NCI-H2029 treated with DMSO at 0.1 percent for 48 hours (cell line): ENCODE measurements around the gene OR5P2.
"Not testable (repeated sequence)": the region's sequence is repeated elsewhere in the genome, so short reads cannot be mapped to it uniquely, and the experiment has no call there.

Experiments
- DNase-seq: peaks from one replicate; lab custom pipeline; 2025; lab: John Stamatoyannopoulos, UW

Gene OR5P2

GRCh38 chr11:7796842-7797241 is at the start of gene OR5P2:
TSS of gene OR5P2 (minus strand) at chr11:7796942. CDS start at chr11:7796942, 0 bp downstream.
- DNase-seq, result no peak

GRCh38 chr11:7846003-7846402 is 49.3 kb upstream of the OR5P2 start:
- DNase-seq, result no peak

DNA sequence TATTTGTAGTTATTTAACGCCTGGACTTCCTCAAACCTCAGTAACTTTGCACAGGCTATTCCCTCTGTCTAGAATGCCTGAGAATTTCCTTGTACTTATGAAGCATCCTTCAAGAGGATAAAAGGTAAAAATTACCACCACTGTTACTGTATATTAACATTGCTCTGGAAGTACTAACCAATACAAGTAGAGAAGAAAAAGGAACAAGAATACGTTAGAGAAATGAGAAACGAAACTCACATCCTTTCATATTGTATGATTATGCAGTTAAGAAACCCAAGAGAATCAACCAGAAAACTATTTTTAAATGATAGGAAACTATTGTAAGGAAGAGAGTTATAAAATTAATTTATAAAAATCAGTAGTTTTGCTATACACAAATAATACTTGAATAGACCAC is 48.2 kb upstream of the OR5P2 start:
- DNase-seq, result no peak

DNA sequence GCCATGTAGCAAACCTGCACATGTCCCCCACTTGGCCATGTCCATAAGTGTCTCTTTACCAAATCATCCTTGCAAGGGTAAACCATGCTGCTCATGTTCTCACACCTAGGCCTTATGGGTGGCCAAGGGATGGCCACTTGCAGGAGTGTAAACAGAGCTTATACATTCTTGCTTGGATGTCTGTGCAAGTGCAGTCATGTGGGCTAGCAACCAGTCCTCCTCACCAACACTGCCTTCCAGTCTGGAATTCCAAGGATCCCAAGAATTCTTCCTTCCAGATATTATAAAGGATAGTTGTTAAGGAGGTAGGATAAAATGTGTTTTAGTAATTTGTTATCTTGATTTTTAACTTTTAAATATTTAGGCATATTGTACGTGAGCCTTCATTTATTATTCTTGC is 47.8 kb upstream of the OR5P2 start:
- DNase-seq, result no peak

DNA sequence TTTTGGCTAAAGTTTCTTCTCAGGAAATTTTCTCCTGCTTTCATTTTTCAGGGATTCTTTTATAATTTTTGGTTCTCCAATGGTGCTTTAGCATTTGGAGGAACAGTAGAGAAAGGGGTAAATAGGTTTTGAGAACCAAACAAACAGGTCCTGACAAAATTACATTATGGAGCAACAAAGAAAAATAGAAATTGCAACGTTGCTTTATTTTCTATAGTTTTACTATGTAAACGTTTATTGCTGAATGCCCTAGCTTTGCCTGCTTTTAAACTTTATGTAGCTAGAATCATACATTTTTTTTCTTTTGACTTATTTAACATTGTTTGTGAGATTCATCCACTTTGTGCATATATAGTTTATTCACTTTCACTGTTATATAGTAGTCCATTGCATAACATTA is 43.8 kb upstream of the OR5P2 start:
- DNase-seq, result no peak

DNA sequence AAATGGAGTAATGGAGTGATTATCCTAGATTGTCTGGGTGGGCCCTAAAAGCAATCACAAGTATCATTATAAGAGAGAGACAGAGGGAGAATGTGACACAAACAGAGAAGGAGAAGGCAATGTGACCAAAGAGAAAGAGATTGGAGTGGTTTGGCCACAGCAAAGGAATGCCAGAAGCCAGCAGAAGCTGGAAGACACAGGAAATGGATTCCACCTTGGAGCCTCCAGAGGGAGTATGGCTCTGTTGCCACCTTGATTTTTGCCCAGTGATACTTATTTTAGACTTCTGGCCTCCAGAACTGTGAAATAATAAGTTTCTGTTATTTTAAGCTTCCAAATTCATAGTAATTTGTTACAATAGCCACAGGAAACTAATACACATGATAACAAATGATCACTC is 36.8 kb upstream of the OR5P2 start:
- no peak for DNase-seq

GRCh38 chr11:7830740-7831139 is 34.0 kb upstream of the OR5P2 start, which contains the start of gene OR5P3:
TSS of gene OR5P3 (minus strand) at chr11:7830840.
- no peak for DNase-seq

DNA sequence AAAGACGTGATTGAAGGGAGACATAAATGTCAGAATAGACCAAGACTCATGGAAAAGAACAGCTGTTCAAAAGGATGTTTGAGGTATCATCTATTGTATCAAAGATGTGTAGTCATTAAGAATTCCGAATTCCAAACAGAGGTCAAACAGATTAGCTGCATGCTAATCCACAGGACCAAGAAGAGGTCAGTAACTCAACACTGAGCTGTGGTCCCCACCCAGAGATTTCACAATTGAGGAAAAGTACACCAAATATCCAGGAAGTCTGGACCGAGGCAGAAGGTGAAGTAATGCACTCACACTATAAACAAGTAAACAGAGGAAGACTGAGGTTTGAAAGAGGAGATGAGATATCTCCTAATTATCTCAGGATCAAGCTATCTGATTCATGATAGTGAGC is 29.6 kb upstream of the OR5P2 start:
- DNase-seq, result no peak

- not testable (repeated sequence) for DNase-seq
These were observed 23.7 kb upstream of the OR5P2 start for GRCh38 chr11:7820417-7820816.

DNA sequence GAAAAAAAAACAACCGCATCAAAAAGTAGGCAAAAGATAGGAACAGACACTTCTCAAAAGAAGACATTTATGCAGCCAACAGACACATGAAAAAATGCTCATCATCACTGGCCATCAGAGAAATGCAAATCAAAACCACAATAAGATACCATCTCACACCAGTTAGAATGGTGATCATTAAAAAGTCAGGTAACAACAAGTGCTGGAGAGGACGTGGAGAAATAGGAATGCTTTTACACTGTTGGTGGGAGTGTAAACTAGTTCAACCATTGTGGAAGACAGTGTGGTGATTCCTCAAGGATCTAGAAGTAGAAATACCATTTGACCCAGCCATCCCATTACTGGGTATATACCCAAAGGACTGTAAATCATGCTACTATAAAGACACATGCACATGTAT is 18.2 kb upstream of the OR5P2 start:
- DNase-seq, result not testable (repeated sequence)

GRCh38 chr11:7810301-7810700 is 13.6 kb upstream of the OR5P2 start:
- DNase-seq, result not testable (repeated sequence)

DNA sequence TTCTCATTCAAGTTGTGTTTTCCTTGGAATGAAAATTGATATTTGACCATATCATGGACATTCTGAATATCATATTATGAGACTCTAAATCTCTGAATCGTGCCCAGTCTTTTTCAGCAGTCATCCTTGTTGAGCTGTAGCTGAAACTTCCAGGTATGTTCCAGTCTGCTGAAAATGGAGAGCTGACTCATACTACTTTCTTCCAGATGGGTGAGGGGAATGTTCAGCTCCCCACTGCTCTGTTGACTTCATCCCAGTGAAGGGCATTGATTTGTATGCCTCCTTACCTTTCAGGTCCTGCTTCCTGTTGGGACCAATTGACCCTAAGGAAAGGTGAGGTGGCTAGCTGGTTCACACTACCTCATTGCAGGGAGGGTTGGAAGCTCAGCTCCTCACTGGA is 3.5 kb downstream of the OR5P2 start:
- DNase-seq, result no peak

GRCh38 chr11:7787239-7787638 is 9.5 kb downstream of the OR5P2 start:
- no peak for DNase-seq

DNA sequence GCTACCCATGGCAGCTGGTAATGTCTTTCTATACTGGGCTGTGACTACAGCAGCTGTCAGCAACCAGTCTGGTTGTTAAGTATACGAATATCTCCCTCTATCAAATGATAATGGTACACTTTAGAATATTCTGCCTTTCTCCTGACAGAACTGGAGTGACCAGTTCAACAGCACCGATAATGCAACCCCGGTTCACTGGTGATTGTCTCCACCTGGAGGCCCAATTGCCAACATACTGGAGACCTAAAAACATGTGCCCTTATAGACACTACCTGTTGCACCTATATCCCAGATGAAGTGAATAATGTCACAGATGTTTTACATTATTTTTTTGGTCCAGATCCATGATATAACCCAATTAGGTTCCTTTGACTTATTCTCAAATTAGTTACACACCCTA is 21.1 kb downstream of the OR5P2 start:
- no peak for DNase-seq

DNA sequence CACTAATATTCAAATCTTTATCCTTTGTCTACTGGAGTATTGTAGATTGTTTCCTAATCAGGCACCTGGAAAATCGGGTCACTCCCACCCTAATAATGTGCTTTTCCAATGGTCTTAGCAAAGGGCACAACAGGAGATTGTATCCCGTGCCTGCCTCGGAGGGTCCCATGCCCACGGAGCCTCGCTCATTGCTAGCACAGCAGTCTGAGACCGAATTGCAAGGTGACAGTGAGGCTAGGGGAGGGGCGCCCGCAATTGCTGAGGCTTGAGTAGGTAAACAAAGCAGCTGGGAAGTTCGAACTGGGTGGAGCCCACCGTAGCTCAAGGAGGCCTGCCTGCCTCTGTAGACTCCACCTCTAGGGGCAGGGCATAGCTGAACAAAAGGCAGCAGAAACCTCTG is 32.4 kb downstream of the OR5P2 start:
- not testable (repeated sequence) for DNase-seq

GRCh38 chr11:7759010-7759409 is 37.7 kb downstream of the OR5P2 start:
- DNase-seq, result no peak

DNA sequence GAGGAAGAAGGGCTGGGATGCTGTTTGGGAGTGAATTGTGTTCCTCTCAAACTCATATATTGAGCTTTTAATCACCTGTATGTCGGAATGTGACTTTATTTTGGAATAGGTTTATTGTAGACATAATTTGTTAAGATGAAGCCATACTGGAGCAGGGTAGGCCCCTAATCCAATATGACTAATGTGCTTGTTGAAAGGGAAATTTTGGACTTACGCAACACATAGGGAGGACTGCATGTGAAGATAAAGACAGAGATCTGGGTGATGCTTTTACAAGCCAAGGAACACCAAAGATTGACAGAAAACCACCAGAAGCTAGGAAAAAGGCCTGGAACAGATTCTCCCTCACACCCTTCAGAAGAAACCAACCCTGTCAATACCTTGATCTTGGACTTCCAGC is 47.3 kb downstream of the OR5P2 start:
- DNase-seq, result no peak
